Dermis microvascular lymphatic vessel endothelial cell (primary cell): ENCODE data around the gene LRRC55. TPM values are rescaled to one million over a fixed set of nuclear protein-coding genes. Genes with fewer than 3 reads are reported as not detected.

ENCODE experiments used
- DNase-seq, 2 donors: peaks; one replicate each; pipeline versions ENCODE4 v3.0.0 to v3.0.0-alpha.2; 2010; ENCODE audit warnings: low read depth in 2 of 2
- total RNA-seq: library from RNA; depleted of rRNA; stranded (reverse); fragments of >200 nt; gene quantifications from 2 replicates; pipeline ENCODE4 v1.2.1, GENCODE V29; 2014

Gene LRRC55
- total RNA-seq, 1 donor from 2014 or later, result 0.13 TPM

DNA sequence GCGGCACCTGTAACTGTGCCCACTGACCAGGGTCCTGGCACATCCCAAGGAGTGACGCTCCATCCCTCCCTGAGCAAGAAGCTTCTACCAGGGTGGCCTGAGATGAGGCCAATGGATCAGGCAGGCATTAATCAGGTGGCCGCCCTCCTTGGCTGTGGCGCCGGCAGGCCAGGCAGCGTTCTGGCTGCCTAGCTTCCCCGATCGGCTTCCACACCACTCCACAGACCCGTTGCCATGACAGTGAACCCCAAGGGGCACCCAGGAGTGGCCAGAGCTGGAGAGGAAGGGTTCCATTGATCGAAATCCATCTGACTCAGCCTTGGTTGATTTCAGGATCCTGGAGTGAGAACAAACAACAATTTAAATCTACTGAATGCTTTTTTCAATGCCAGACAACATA, 20.5 kb downstream of the LRRC55 start:
- no peak for DNase-seq

DNA sequence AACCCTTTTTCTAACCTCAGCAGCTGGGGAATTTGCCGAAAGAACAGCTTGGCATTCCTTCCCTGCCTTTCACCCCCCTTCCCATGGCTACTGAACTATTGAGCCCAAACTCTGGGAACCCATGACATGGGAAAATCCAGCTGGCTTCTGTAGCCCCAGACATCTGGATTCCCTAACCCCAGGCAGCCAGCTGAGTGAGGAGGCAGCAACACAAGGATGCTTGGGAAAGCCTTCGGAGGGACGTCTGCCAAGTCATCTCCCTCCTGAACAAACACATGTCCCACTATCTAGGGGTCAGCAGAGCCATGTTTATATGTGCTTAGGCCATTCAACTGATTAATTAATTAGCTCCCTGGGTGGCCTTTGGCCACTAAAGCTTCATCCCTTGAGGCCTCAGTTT, 21.6 kb downstream of the LRRC55 start:
- peak in 1 of 2 donors; percentile 73 for DNase-seq

DNA sequence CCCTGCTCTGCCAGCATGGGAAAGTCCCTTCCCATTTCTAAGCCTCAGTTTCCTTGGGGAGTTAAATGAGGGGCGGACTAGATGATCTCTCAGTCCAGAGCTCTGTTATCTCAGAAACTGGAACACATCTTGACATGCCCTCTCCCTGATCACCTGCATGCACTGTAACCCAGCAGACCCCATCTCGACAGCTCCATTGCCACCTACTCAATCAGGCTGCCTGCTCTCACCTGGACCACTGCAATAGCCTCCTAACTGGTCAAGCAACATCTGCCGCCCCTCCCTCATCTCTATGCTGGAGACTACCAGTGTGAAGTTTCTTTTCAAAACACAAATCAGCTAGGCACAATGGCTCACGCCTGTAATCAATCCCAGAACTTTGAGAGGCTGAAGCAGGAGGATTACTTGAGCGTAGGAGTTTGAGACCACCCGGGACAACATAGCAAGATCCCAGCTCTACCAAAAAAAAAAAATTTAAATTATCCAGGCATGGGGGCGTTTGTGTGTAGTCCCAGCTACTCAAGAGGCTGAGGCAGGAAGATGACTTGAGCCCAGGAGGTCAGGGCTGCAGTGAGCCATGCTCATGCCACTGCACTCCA, 22.2 kb downstream of the LRRC55 start:
- no peak for DNase-seq

DNA sequence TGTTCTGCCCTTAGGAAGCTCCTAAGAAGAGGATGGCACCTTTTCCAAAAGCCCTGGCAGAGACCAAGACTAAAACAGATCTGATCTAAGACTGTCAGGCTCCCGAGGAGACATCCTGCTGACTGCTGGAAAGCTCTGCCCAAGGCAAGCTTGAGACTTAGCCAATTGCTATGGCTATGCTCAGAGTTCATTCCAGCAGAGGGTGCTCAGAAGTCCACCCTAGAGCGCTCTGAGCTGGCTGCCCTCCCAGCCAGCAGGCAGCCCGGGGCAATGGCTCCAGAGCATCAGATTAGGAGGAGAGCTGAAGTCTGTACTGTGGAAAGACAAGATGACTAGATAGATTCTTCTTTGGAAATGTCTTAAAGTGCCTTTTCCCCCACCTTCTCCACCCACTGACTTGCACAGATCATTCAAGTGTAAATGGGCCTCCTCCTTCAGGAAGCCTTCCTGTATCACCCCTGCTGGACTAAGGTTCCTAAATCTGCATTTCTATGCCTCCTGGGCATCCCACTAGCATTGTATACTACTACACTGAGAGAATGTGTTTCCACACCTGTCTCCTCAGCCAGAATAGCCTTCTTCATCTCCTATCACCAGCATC, 23.4 kb downstream of the LRRC55 start:
- no peak for DNase-seq

DNA sequence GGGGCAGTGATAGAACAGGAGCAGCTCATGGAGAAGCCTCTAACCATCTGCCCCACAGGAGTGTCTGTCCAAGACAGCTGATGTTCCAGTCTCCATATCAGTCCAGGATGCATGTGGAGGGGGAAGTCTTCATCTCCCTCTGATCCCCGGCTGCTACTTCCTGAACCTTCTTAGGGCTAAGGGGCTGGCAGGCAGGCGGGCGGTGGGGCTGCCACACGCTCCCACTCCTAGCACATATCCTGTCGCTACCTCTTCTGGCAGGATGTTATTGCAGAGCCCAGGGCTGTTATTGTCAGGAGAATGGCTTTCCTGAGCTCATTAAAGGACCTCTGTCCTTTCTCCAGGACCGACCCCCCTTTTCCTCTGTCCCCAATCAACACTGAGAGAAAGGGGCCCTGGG, 25.4 kb downstream of the LRRC55 start:
- DNase-seq, result peak in 1 of 2 donors; percentile 52

DNA sequence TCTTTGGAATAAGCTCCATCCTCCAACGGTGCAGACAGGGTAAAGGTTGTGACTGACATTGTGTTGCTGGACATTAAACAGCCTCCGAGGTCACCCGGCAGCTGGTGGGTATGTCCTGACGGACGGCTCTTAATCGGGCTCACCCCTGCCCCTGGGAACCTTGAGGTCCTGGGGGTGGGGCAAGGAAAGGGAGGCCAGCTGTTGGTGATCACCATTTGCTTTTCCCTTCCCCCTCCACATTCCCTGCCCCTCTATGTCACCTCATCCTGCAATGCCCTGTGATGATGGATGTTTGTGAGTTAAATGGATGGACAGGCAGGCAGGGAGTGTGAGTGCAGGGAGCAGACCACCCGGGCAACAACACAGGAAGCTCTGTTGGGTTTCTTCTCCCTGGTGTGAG, 29.0 kb downstream of the LRRC55 start:
- DNase-seq, result peak in 1 of 2 donors; percentile 68

DNA sequence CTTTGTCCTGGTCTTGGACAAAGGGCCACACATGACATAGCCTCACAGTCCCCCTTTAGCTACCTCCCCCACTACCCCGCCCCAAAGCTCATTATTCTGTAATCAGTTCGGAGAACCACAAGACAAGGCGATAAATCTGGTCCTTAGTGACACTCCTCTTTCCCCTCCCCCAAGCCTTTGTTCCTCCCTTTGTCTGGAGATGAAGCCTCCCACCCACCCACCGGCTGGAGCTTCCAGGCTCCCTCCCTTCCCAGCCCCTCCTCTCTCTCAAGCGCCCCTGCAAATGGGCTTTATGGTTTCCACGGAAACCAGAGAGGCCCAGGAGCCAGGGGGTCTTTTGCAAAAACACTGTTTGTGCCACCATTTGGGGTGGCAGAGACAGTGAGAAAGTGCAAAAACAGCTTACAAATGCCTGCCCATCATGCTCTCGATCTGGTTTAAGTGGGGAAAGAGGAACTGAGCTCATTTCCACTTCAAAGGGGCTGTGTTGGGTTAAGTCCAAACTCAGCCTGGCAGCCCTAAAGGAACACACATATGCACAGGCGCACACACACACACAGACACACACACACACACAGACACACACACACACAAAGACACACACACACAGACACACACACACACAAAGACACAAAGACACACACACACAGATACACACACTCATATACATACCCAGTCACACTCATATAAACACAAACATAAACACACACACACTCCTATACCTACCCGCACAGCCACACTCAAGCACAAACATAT, 31.8 kb downstream of the LRRC55 start:
- DNase-seq, result peak; percentile 81 to 83

DNA sequence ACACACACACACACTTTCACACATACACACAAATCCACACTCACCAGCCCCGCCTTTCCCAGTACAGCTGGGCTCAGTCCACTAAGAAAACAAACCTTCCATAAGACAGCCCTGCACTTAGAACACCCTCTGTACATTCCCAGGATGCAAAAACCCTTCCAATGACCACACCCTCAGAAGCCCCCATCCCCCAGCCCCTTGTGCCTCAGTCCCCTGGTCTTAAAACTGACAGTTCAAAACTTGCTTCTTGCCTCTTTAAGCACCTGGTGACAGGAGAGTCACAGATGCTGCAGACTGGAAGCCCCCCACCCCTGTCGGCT, 32.3 kb downstream of the LRRC55 start:
- peak in 1 of 2 donors; percentile 27 for DNase-seq

DNA sequence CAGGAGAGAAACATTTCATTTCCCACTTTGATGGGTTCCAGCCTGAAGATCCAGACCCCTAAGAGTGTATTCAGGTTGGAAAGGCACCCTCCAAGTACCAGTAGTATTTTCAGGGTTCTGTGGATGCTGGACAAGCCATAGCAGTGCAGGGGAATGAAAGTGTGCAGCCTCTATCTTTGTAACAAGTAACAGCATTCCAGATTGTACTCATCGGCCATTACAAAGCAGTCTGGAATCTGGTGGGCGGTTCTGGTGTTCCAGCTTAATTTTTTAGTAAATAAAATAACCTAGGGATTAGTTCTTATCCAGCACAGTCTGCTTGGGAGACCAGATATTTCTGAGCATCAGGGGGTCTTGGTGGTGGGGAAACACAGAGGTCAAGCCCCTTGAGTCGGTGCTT, 32.7 kb downstream of the LRRC55 start:
- peak in 1 of 2 donors; percentile 44 for DNase-seq

DNA sequence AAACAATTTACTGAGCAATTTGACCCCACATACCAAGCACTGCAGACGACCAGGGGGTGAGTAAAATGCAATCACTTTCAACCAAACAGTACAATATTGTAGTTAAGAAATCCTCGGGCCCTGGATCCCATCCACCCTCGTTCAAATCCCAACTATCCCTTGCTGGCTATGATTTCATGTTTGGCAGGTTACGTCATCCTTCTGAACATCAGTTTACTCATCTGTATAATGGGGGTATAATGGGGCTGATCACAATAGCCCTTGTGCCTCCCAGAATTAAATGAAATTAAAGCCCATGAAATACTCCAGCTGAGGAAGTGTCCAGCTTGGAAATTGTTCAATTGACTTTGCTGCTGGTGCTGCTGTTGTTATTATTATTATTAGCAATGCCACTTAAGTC, 34.7 kb downstream of the LRRC55 start:
- DNase-seq, result no peak

DNA sequence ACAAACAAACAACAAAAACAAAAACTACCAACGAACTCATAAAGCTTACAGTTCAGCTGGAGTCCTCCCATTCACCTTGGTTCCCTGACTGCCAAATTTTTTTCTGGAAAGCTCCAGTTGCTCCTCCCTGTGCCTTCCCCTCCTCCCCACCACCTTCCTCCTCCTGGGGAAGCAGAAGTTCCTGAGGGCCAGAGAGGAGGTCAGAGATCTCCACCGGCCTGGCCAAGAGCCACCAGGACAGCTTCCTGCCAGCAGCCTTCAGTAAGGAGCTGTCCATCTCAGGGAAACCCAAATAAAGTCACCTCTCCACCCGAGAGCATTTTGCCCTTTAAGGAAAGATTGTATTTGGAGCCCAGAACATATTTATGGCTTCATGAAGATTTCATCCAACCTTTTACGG, 35.3 kb downstream of the LRRC55 start:
- DNase-seq, result peak in 1 of 2 donors; percentile 40

DNA sequence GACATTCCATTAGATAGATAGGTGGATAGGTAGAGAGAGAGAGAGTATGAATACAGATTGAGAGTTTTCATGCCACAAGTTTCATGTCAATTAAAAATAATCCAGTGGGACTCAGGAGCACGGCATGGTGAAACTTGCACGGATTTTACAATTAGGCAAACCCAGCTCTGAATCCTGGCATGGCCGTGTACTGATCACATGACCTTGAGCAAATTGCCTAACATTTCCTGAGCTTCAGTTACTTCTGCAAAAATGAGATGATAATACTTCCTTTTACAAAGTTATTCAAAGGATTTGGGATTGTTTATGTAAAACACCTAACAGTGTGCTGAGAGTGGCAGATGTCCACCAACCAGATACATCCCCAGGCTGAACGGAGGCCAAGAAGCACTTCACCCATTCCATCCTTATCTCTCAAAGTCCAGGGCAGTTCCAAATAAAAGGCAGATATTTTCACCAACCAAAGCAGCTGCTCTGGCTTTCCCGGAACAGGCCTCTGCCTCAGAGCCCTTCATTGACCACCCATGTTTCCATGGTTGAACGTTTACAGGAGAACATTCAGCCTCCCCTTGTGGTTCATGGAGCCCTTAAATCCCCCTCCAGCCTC, 37.4 kb downstream of the LRRC55 start:
- peak; percentile 32 to 65 for DNase-seq

DNA sequence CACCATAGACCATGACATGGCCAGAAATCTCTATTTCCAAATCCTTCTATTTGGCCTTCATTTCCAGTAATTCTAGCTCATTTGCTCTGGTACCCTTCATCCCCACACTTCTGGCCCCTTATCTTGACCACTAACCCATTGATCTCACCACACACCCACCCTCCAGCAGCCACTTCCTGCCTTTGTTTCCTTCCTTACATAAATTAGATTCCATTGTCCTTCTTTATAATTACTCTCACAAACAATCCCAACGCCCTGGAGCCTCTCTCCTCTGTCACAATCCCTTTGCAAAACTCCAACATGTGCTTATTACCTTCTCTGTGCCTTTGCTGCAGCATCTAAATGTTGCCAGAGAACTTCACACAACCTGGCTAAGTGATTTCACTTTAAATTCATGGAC, 40.5 kb downstream of the LRRC55 start:
- peak in 1 of 2 donors; percentile 25 for DNase-seq

DNA sequence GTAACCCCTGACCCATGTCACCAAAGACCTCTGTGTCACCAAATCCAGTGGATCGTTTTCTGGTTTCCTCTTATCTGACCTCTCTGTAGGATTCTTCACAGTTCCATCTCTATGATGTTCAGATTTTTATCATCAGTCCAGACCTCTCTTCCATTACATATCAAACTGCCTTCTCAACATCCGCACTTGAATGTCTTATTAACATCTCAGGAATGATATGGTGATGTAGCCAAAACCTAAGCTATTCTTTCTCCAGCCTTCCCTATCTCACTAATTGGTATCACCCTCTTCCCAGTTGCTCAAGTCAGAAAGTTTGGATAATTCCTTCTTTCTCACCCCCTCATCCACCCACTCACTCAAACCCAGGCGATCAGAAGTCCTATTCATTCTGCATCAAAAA, 41.8 kb downstream of the LRRC55 start:
- DNase-seq, result no peak

DNA sequence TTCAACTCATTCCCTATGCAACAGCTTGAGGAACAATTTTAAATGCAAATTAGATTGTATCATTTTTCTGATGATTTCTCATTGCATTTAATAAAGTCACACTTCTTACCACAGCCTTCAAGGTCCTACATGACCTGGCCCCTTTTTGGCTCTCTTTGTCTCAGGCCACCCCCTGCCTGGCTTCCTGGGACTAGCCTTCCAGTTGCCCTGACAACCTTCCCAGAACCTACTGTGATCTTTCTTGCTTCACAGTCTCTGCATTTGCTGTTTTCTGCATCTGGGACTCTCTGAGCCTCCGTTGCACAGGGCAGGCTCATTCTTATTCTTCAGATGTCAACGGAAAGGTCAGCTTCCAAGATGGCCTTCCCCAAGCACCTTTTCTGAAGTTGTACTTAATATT, 42.4 kb downstream of the LRRC55 start:
- no peak for DNase-seq

DNA sequence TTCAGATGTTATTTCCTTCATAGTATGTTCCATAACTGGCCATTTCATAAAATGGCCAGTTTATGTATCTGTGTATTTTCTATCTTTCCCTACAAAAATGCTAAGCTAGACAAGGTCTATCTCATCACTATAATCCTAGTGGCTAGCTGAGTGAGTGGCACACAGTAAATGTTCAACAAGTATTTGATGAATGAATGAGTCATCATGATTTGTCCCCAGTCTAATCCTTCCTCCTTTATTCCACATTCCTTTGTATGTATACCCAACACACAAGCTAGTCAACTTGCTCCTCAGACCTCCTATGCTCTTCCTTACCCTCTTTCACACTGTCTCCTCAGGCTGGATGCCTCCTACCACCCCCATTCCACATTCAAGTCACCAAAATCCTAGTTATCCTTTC, 42.8 kb downstream of the LRRC55 start:
- no peak for DNase-seq

DNA sequence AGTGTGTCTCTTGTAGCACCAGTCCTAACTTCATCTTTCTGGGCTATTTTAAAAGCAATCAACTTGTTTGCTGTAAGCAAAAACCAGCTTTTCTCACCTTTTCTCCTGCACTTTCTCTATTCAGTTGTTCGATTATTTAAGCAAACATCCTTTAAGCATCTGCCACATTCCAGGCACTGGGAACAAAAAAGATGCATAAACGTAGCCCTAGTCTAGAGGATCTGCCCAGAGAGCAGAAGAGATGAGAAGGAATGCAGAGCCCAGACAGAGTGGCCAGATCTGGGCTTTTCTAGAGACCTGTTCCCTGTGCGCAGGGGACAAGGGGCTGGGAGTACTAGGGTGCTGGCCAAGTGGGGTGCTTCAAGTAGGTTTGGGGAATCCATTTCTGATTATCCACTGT, 46.8 kb downstream of the LRRC55 start:
- DNase-seq, result no peak

DNA sequence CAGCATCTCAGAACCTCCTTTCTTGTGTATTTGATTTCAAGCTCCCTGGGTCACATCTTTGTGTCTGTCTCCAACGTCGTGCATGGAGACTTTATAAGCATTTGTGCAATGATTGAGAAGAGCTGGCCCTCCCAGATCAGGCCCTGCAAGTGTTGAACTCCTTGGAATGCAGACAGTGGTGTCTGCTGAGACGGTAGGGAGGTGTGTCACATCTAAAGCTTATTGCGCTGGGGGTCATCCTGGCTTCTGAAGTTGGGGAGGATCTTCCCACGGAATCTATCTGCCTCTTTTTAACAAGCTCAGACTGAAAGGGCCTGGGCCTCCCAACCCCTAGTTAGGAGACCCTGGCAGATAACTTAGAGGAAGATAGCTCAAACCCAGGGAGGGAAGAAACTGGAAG, 48.6 kb downstream of the LRRC55 start:
- DNase-seq, result no peak

DNA sequence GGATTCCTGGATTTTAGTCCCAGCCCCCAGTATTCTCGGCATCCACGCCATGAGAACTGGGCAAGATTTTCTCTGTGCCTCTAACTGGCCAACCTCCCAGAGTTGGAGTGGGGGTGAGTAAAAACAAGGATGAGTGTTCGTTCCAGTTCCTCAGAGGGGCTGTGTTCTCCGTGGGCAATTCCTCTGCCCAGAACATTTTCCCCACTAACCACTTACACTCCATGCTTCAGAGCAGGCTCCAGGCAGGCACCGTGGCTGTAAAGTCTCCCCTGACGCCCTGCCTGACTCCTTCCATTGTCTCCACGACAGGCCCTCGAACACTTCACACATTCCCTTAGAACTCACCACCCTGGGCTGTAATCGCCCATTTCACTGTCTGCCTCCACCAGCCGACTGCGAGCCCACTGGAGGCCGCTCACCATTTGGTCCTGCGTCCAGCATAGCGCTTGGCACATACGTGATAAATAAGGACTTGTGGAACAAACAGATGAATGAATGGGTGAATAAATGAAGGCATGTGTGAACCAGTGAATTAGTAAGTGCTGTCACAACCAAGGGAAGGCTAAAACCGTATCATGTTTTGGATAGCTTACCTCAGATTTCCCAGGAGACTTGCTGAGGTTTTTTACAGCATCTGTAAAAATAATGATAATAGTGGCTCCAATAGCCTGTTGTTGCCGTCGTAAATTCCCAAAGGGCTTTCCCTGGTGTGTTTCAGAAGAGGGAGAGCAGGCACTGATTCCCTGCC, 49.2 kb downstream of the LRRC55 start:
- DNase-seq, result no peak

DNA sequence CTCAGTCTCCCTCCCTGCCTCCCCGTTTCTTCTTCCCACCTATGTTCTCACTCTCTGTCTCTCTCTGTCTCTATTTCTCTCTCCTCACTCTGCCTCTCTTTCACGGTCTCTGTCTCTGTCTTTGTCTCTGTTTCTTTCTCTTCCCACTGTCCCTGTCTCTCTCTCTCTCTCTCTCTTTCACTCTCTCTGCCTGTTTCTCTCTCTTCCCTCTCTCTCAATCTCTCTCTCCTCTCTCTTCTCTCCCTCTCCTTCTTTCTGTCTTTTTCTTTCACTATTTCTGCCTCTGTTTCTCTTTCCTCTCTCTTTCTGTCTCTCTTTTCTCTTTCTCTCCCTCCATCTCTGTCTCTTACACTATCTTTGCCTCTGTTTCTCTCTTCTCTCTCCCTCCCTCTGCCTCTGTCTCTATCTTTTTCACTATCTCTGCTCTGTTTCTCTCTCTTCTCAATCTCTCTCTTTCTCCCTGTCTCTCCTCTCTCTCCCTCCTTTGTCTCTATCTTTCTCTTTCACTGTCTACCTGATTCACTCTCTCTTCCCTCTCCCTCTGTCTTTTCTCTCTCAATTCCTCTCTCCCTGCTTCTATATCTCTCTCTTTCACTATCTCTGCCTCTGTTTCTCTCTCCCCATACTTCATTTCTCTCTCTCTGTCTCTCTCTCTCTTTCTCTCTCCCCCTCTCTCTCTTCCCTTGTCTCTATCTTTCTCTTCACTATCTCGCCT, 49.9 kb downstream of the LRRC55 start:
- DNase-seq, result no peak

DNA sequence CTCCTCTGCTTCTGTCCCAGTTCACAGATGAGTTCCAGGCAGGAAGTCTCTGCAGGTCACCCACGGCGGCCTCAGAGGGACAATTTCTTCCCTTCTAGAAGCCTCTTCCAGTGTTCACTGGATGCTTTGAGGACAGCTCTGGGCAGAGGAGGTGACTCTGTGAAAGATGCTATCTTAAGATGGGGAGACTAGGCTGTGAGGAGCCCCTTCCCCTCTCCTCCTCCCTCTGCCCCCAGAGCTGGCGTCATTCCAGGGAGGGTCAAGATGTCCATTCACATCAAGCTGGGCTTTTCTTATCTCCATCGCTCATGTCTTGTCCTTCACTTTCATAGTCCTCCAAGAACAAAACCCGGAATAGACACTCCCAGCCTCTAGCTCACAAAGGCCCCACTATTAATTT, 51.9 kb downstream of the LRRC55 start:
- DNase-seq, result no peak
